Measurements from ENCODE around the gene ASCC3. TPM values are rescaled to one million over a fixed set of nuclear protein-coding genes. Genes with fewer than 3 reads are reported as not detected.
A peak's percentile ranks its signal among the peaks of the same experiment; 100 is the strongest.

Gene ASCC3
- total RNA-seq, 1 donor from 2014 or later = 47.6 TPM

GRCh38 chr6:100467129-100468015 is 413.8 kb downstream of the ASCC3 start:
- no peak for DNase-seq (ENCODE audit: low read depth in 2 of 2)

GRCh38 chr6:100466410-100467128 is 414.6 kb downstream of the ASCC3 start:
- no peak for DNase-seq (ENCODE audit: low read depth in 2 of 2)

GRCh38 chr6:100465701-100466409 is 415.3 kb downstream of the ASCC3 start:
- no peak for DNase-seq (ENCODE audit: low read depth in 2 of 2)

DNA sequence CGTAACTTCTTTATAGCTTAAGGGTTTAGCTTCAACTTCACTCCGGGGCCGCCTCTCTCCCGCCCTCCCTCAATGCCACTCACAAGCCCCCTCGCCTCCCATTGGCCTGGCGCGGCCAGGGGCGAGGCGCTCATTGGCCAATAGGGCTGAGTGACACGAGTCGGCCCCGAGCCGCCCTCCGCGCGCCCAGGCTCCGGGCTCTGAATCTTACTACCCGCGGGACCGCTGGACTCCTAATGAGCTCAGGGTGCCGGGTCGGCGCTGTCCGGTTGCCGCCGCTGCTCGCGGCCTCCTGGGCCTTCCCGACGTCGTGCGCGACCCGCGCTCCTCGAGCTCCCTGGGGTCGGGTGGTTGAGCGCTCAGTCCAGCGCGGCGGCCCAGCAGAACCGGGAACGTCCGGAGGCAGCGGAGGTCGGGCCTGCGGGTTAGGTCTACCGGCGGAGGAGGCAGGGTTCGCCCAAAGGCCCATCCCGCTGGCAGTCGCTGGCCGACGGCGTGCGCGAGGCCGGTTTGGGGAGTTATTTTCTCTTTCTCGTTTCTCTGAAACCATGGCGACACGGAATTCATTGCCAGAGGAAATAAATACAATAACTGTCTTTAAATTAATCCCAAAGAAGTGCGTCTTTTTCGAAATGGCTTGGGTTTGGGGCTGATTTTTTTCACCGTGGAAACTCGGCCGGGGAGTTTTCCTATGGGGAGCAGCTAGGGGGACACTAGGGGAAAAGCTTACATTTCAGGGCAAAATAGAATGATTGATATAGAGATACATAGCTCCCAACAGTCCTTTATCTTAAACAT is 416.0 kb downstream of the ASCC3 start, which contains the start of gene SIM1:
Gene SIM1, minus strand, starts transcription at position 19 of the 798 bp plus-strand sequence. CDS start 1,453 bp downstream, outside the sequence.
- DNase-seq (ENCODE audit: low read depth in 2 of 2) = peak; percentile 34 to 92

DNA sequence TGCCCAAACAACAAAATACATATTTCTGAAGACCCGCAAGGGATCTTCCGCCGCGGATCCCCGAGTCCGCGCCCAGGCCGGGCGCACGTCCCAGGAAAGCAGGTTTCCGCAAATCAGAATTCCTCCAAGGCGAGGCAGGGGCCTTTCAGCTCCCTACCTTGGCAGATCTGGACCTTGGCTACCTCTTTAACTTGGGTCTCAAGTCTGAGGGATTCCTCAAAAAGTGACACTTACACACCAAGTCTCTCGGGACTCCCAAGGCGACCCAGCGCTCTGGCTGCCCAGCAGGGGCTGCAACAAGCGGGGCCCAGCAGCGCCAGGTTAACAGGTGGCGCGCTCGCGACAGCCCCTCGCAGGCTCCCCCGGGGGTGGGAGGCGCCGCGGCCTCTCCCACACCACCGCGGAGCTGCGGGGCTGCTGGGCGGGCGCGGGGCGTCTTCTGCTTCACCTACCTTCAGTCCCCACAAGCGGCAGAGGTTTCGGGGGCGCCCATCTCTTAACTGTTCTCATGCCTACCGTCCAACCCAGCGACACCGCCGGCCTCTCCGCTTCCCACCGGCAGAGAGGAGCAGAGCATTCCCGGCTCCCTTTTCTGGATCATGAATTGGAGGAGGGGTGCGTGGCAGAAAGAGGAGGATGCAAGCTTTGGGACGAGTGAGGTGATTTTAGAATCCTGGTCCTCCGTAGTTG is 416.8 kb downstream of the ASCC3 start:
- DNase-seq (ENCODE audit: low read depth in 2 of 2) = no peak

- DNase-seq (ENCODE audit: low read depth in 2 of 2) = no peak
Measured at GRCh38 chr6:100463630-100464161, 417.4 kb downstream of the ASCC3 start.

DNA sequence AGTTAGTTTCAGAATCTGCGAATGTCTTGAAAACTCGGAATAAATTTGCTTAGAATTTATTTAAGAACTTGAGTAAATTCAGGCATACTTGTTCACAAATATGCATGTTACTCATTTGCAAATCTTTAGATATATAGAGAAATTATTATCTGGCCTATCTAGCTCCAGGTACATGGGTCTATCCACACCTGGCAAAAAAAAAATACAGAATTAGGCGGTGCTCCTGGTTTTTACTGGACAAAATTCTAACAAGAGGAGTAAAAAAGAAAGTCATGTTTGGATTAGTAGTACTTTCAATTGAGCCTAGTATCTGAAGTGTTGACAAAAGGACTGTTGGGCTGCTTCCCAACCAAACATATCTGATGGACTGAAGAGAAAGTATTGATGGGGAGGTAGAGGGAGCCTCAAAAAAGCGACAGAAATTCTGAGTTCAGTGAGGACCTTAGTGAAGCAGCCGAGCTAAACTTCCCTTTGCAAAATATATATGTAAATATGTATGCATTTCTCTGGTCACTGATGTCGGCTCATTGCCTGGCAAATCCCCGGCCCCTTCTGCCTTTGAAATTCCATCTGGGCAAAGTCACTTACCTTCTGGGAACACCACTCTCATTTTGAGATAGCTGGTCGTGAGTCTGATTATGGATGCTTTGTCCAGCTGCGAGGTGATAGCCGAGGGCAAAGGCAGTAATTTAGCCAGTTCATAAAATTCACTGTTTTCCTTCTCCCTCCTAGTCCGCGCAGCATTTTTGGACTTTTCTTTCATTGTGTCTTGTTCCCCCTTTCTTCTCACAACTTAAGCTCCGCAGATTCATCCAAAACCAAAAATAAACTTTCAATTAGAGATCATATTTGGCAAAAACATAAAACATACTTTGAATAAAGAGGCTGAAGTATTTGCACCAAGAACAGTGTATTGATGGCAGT is 418.2 kb downstream of the ASCC3 start:
- no peak for DNase-seq (ENCODE audit: low read depth in 2 of 2)

DNA sequence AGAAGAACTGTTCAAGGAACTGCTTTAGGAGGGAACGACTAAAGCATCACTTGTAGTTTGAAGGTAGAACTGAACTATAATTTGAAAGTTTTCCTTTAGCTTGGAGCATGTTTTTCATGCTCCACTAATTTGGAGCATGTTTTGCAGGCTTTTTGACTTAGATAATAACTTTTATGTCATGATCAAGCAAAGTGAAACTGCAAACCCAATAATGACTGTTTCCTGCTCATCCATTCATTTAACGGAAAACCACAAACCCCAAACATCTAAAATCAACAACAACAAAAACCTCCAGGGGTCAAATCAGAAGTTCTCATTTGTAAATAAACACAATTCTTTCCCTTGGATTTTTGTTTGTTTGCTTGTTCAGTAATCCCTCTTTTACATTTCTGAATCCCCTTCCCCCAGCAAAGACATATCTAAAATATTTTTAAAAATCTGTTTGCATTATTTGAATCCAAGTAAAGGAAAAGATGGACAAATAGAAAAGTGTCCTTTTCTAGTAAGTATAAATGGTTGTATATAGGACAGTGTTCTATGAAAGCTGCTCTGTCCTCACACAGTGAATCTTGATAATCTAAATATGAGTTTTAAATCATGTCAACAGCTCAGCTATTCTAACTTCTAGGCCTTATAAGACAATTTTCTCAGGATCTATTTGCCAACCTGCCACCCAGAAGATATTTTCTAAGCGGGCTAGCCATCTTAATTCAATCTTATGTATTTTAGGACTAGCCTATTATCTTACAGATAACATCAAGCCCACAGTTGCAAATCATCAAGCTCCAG is 419.0 kb downstream of the ASCC3 start:
- DNase-seq (ENCODE audit: low read depth in 2 of 2) = no peak

- DNase-seq (ENCODE audit: low read depth in 2 of 2) = peak in 1 of 2 donors; percentile 28
Measured at GRCh38 chr6:100461278-100461916, 419.7 kb downstream of the ASCC3 start.

- no peak for DNase-seq (ENCODE audit: low read depth in 2 of 2)
Measured at GRCh38 chr6:100460650-100461204, 420.4 kb downstream of the ASCC3 start.

DNA sequence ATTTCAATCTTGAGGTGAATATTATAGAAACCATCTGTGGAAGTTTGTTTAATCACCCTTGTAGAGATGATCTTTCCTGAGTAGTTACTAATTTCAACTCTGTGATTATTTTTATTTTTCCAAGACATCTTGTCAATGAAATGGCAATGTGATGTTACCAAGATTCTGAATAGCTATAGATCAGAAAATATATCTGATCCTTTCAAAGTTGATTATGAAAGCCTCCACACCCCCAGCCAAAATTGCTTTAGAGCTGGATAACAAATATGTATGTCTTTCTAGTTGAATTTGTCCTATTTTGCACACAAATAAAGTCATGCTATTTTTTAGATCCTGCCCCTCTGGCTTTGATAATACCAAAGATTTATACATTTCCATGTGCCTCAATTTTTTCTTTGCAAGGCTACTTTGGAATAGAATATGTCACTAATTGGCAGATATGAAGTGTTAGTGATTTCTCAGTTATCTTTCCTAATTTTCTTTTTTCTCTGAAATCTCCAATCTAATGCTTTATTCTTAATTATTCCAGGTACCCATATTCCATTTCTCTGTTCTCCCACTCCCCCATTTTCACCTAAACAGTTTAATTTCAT is 421.4 kb downstream of the ASCC3 start:
- no peak for DNase-seq (ENCODE audit: low read depth in 2 of 2)

DNA sequence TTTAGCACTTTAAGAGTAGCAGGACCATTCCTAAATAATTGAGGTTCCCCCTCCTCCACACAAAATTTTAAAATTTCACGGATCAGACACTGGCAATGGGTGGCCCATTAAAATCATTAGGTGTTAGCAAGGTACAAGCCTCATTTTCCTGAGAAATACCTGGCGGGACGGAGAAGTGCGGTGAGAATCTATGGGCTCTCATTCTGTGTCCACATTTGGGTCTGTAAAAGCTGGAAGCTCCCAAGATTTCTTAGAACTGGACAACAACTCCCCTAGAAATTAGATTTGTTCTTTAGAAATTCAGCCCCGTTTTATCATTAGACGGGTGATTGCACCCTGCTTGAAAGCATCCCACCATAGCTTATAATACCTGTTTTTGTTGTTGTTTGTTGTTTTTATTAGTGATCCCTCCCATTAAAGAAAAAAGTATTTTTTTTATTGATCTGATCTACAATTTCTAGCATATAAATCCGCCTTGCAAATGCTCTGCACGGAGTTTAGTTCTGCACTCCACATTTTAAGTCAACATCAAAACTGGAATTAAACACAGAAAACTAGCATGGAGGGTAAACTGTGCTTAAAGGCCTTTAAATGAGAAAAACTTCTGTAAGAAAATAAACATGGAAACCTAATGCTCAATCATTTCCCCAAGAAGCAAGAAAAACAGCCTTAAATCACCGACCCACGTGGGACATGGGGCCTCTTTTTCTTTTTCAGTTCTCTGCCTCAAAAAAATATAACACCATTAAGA is 422.1 kb downstream of the ASCC3 start:
- no peak for DNase-seq (ENCODE audit: low read depth in 2 of 2)
